ENCODE measurements around the gene WRAP73.

WRAP73 gene

DNA sequence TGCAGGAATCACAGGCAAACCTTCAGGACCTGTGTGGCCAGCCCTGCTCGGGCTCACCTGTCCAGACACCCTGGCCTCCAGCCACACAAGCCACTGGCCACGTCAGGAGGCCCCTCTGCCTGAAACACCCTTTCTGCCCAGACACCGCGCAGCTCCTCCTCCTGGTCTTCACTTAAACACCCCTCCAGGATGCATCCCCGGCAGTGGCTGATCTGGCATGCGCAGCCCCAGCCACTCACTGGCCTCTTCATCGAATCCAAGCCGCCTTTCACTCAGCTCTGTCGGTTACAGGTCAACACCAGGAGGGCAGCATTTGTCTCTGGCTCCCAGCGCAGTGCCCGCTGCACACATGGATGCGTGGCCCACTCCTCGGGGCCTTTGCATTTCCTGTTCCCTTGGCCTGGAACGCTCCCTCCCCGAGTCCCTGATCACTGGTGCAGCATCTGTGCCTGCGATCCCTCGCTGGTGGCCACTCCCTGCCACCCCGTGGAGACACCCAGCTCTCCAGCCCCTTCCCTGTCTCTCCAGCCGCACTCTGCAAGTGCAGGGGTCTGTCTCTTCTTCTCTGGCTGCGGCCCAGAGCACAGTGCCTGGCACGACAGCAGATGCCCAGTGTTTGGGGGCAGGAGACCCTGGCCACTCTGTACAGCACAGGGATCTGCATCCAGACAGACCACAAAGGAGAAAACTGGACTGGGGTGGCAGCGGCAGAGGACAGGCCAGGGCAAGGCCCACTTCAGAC lies 15.7 kb downstream of the WRAP73 start:
- no peak overlapping the region for H3K4me3 ChIP-seq (ENCODE audit: low read depth, low read length)
- TF ChIP-seq, protein P1, sequence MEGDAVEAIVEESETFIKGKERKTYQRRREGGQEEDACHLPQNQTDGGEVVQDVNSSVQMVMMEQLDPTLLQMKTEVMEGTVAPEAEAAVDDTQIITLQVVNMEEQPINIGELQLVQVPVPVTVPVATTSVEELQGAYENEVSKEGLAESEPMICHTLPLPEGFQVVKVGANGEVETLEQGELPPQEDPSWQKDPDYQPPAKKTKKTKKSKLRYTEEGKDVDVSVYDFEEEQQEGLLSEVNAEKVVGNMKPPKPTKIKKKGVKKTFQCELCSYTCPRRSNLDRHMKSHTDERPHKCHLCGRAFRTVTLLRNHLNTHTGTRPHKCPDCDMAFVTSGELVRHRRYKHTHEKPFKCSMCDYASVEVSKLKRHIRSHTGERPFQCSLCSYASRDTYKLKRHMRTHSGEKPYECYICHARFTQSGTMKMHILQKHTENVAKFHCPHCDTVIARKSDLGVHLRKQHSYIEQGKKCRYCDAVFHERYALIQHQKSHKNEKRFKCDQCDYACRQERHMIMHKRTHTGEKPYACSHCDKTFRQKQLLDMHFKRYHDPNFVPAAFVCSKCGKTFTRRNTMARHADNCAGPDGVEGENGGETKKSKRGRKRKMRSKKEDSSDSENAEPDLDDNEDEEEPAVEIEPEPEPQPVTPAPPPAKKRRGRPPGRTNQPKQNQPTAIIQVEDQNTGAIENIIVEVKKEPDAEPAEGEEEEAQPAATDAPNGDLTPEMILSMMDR (conservative IDR thresholded peaks at IDR 0.05; ENCODE audit: low read depth, low read length): no peak
- no peak for DNase-seq (ENCODE audit: low read depth)

DNA sequence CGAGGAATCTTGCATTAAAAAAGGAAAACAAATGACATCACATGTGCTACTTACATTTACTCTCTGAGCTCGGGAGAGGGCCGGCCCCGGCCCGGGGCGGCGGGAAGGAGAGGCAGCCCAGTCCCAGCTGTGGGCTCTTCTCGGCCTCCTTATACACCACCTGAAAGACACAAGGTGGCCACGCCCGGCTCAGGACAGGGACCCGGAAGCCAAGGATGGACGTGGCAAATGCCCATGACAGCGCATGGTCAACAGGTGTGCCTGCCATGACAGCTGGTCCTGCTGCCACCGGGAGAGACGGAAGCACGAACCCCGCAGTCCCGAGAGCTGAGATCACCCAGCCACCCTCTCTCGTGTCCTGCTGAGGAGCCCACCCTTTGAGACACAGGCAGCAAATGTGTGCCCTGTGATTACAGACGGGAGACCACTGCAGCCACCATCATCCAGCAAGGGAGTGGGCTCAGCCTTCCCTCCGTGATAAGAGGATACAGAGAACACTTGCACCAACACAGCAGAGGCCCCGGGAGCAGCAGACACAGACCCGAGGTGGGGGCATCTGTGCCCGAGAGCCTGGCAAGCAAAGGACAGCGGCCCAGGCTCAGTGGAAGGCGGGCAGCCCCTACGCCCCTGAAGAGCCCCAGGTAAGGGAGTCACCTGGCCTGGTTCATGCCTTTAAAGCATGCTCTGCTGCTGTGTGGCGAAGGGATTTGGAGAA lies 16.4 kb downstream of the WRAP73 start:
- no peak for DNase-seq (ENCODE audit: low read depth)
- TF ChIP-seq, protein P1 (conservative IDR thresholded peaks at IDR 0.05; ENCODE audit: low read depth, low read length): no peak
- no peak overlapping the region for H3K4me3 ChIP-seq (ENCODE audit: low read depth, low read length)

DNA sequence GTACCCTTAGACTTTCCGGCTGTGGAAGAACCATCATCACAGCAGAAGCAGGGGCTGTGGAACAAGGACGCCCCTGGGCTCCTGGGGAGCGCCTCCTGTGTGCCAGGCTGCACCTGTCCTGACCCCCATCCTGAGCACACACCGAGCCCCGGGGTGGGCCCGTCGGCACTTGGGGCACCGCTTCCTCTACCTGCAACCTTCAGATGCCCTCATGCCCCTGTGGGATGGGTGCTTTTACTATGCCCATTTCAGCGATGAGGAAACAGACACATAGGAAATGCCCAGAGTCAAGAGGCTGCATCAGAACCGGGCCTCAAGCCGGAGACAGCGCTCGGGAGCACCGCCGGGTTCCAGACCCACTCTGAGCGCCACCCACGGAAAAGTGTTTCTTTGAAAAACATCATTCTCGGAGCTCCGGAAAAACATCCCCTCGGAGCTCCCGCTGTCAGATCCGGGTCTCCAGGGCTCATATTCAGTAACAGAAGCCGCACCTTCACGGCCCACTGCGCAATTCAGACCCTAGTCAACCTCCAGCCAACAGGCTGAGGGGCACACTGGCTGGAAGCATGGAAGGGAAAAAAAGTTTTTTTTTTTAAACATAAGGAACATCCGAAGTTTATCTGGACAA lies 17.1 kb downstream of the WRAP73 start:
- DNase-seq (ENCODE audit: low read depth): no peak
- H3K4me3 ChIP-seq (ENCODE audit: low read depth, low read length): no peak overlapping the region
- TF ChIP-seq, protein P1 (conservative IDR thresholded peaks at IDR 0.05; ENCODE audit: low read depth, low read length): no peak

DNA sequence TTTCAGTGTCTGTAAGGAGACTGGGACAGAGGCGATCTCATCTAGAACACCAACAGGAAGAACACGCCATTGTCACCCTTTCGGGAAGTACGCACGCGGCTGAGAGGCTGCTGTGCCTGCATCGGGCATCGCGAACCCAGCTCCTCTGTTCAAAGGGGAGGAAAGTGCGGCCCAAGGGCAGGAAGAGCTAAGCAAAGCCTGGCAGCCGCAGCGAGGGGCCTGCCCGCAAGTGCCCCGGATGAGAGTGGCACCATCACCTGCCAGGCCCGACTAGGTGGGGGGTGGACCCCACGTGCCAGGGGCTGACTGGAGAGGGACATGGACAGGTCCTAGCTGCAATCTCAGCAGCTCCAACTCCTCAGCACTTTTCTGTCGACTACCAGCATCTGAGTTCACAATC lies 17.6 kb downstream of the WRAP73 start:
- no peak for DNase-seq (ENCODE audit: low read depth)
- TF ChIP-seq, protein P1 (conservative IDR thresholded peaks at IDR 0.05; ENCODE audit: low read depth, low read length): no peak
- no peak overlapping the region for H3K4me3 ChIP-seq (ENCODE audit: low read depth, low read length)

DNA sequence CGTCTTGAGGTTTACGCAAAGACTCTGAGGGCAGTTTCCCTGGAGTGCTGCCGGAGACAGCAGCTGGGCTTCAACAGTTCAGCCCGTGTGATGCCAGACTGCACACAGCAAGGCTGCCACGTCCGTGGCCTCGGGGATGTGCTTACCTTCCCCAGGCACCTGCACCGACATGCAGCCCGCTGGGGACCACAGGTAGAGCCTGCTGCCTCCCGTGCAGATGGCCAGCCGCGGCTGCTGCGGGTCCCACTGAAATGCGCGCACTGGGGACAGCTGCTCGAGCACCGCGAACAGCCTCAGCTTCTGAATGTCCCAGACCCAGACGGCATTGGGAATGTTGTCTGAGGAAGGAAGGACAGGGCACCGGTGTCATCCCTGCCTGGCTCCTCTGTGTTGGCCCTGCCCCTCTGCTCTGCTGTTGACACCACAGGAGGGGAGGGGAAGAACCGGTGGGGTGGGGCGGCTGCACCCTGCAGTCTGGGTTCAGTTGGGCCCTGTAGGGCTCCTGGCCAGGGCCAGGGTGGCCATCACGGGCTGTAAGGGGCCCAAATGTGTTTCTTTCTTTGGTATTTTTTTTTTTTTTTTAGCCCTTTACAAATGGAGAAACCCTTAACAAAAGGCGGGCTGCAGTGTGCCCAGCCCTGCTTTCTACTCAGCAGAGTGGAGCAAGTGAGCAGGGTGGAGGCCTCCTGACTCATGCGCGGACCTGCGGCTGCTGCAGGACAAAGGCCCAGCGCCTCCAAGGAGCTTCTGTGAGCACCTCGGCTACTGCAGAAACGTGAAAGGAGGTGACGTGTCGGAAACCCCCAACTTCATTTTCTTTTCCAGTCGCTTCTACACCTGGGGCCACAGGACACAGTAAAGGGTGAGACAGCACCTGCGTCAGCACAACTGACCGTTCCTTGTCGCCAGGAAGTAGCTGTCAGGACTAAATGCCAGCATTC lies 18.3 kb downstream of the WRAP73 start:
- no peak for DNase-seq (ENCODE audit: low read depth)
- H3K4me3 ChIP-seq (ENCODE audit: low read depth, low read length): no peak overlapping the region
- TF ChIP-seq, protein P1 (conservative IDR thresholded peaks at IDR 0.05; ENCODE audit: low read depth, low read length): no peak

DNA sequence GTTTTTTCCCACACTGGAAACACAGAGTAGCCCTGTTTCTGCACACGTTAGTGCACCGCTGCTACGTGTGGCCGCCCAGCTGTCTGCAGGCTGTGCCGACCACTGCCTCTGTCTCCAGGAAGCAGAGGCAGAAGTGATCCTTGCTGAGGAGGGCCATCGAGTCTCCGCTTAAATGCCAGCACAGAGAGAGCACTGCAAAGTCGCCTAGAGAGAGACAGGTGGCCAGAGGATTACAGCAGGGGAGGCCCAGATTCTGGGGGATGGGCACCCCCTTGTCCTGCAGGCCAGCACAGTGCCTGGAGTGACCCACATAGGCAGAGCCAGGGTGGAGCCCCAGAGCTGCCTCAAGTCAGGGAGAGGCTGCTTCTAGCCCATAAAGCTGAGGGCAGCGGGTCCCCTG lies 19.0 kb downstream of the WRAP73 start:
- H3K4me3 ChIP-seq (ENCODE audit: low read depth, low read length): no peak overlapping the region
- DNase-seq (ENCODE audit: low read depth): no peak
- TF ChIP-seq, protein P1 (conservative IDR thresholded peaks at IDR 0.05; ENCODE audit: low read depth, low read length): no peak

Measured in choroid plexus epithelial cell (primary cell).